K562 (cell line): Measurements from ENCODE around the gene MYO15B. TPM values are rescaled to one million over a fixed set of nuclear protein-coding genes. Genes with fewer than 3 reads are reported as not detected.

ENCODE experiments used
- ATAC-seq: fragments of 200-7000 bp; cut with Tn5 transposase; 3 replicates; pipeline ENCODE4 v1.9.1; 2020; ENCODE audit warnings: moderate library complexity
- BruUV-seq: library from RNA; stranded (reverse); fragments of 400-500 nt; replicated peaks from 2 replicates; lab custom pipeline; 2021; lab: Mats Ljungman, UMichigan
- CTCF ChIA-PET: fragments of 300-600 bp; formaldehyde crosslinking; extraction: SDS; loops from one replicate; lab custom pipeline; 2021; ENCODE audit warnings: low intra/inter-chr PET ratio; lab: Yijun Ruan, JAX
- POLR2A ChIA-PET: fragments of 300-600, 350-650 bp; sonication (Branson Sonifier 250); formaldehyde crosslinking; extraction: SDS; loops from one replicate; lab custom pipeline; 2021; ENCODE audit warnings: antibody characterized with exemption, inconsistent platforms; lab: Yijun Ruan, JAX
- DNase-seq, 4 experiments: peaks; one replicate each; pipeline versions ENCODE4 v3.0.0 to v3.0.0-alpha.2; 2011 to 2018; ENCODE audit warnings: low spot score in 3 of 4, mixed read lengths in 3 of 4; ENCODE audit errors: extremely low read depth in 1 of 4
- FAIRE-seq: peaks from 2 replicates; lab custom pipeline; 2011; peaks lifted over from hg19 to GRCh38; lab: Jason Lieb, UNC
- H2AFZ ChIP-seq: 2 replicates; pipeline ENCODE4 v1.6.0; 2011; ENCODE audit warnings: low read depth, low read length, control low read depth, inconsistent platforms
- H3K27ac ChIP-seq: fragments of 200-600 bp; 3 replicates; pipeline ENCODE4 v1.8.0; 2011; ENCODE audit warnings: low read depth, mild to moderate bottlenecking, control low read depth, inconsistent platforms, low read length, moderate library complexity, mixed read lengths; ENCODE audit errors: extremely low read depth
- H3K27me3 ChIP-seq, 2 experiments: fragments of 300-600 bp in 1 of 2; 2 replicates in 1 of 2; 3 replicates in 1 of 2; pipeline versions ENCODE4 v1.6.0 to v1.8.0; 2011; ENCODE audit warnings: inconsistent platforms in 2 of 2, low read length in 2 of 2, mild to moderate bottlenecking in 1 of 2, mixed read lengths in 1 of 2, moderate library complexity in 1 of 2; ENCODE audit not compliant: control insufficient read depth in 2 of 2, insufficient read depth in 2 of 2
- H3K36me3 ChIP-seq: fragments of 300-600 bp; 3 replicates; pipeline ENCODE4 v1.8.0; 2011; ENCODE audit warnings: mild to moderate bottlenecking, low read length, inconsistent platforms; ENCODE audit not compliant: control insufficient read depth, insufficient read depth
- H3K4me1 ChIP-seq, 2 experiments: fragments of 200-600 bp in 1 of 2; replicated peaks in 1 of 2; 2 replicates in 1 of 2; 3 replicates in 1 of 2; pipeline versions ENCODE4 v1.5.1 to v1.8.0; 2011; ENCODE audit warnings: inconsistent platforms in 2 of 2, low read length in 2 of 2, mild to moderate bottlenecking in 1 of 2, mixed read lengths in 1 of 2, moderate library complexity in 1 of 2; ENCODE audit not compliant: control insufficient read depth in 2 of 2, insufficient read depth in 2 of 2
- H3K4me2 ChIP-seq: 2 replicates; pipeline ENCODE4 v1.6.1; 2011; ENCODE audit warnings: low read length, control low read depth, inconsistent platforms, mixed read lengths; ENCODE audit not compliant: insufficient read depth
- H3K4me3 ChIP-seq: fragments of 200-600 bp; sonication (generic), shearing (Covaris generic); 2 replicates; pipeline ENCODE4 v1.5.1; 2016; ENCODE audit warnings: control low read depth, inconsistent platforms
- H3K79me2 ChIP-seq: fragments of 200-600 bp; 3 replicates; pipeline ENCODE4 v1.8.0; 2011; ENCODE audit warnings: low read length, inconsistent platforms; ENCODE audit not compliant: control insufficient read depth, insufficient read depth
- H3K9ac ChIP-seq, 2 experiments: 2 replicates each; pipeline versions ENCODE4 v1.6.0 to v1.6.1; 2011; ENCODE audit warnings: low read depth in 2 of 2, low read length in 2 of 2, control low read depth in 1 of 2, inconsistent platforms in 1 of 2, mild to moderate bottlenecking in 1 of 2, mixed read lengths in 1 of 2; ENCODE audit not compliant: insufficient read depth in 1 of 2
- H3K9me1 ChIP-seq: one replicate; pipeline ENCODE4 v1.6.0; 2011; ENCODE audit warnings: inconsistent platforms, mild to moderate bottlenecking, low read length, moderate library complexity; ENCODE audit not compliant: control insufficient read depth, insufficient read depth
- H3K9me3 ChIP-seq: replicated peaks from 2 replicates; pipeline ENCODE4 v1.5.1; 2011; ENCODE audit warnings: low read depth, low read length, inconsistent platforms; ENCODE audit not compliant: control insufficient read depth, insufficient read depth
- H4K20me1 ChIP-seq: replicated peaks from 2 replicates; pipeline ENCODE4 v1.6.1; 2011; ENCODE audit warnings: low read length, inconsistent platforms, mixed read lengths; ENCODE audit not compliant: control insufficient read depth, insufficient read depth
- ETV6 ChIP-seq, 3 experiments: fragments of 150-350 bp in 1 of 3; sonication (generic) in 1 of 3; formaldehyde crosslinking in 1 of 3; IDR thresholded peaks; 2 replicates each; pipeline versions ENCODE4 v1.6.1 to v1.8.0; 2014 to 2022; ENCODE audit warnings: borderline replicate concordance in 2 of 3, low read depth in 2 of 3, antibody characterized with exemption in 1 of 3, low read length in 1 of 3, mild to moderate bottlenecking in 1 of 3, missing genetic modification reagents in 1 of 3
- MTA2 ChIP-seq: fragments of 450-650 bp; IDR thresholded peaks from 2 replicates; pipeline ENCODE4 v1.6.1; 2016; ENCODE audit warnings: low read depth
- RFX1 ChIP-seq: fragments of 450-650 bp; IDR thresholded peaks from 2 replicates; pipeline ENCODE4 v1.6.1; 2016; ENCODE audit warnings: mild to moderate bottlenecking, moderate library complexity
- SP2 ChIP-seq: IDR thresholded peaks from 2 replicates; pipeline ENCODE4 v1.6.1; 2011; ENCODE audit warnings: mild to moderate bottlenecking, low read depth, low read length, moderate library complexity; ENCODE audit not compliant: poor library complexity, severe bottlenecking; ENCODE audit errors: extremely low read depth
- ZNF639 ChIP-seq, 2 experiments: fragments of 200-800 bp in 1 of 2; sonication (Bioruptor generic) in 1 of 2; sonication (generic) in 1 of 2; formaldehyde crosslinking in 1 of 2; IDR thresholded peaks in 1 of 2; conservative IDR thresholded peaks in 1 of 2; 2 replicates each; pipeline versions ENCODE4 v1.5.0 to v1.6.1; 2016 to 2020; ENCODE audit warnings: missing compliant biosample characterization in 1 of 2, missing genetic modification characterization in 1 of 2, missing genetic modification reagents in 1 of 2
- WGBS: fragments of 100-300 bp; shearing (Covaris generic); methylation state at CpG from one replicate; pipeline ENCODE4 v1.1.6; 2016; ENCODE audit warnings: low coverage, mixed read lengths; ENCODE audit not compliant: insufficient coverage; ENCODE audit errors: missing lambda C conversion rate; 5-methylcytosine and 5-hydroxymethylcytosine counted together
- in situ Hi-C: fragments of 300-500 bp; cut with MboI; formaldehyde crosslinking; loops from 4 replicates; pipeline ENCODE4 v1.15.0; 2018; ENCODE audit warnings: inconsistent platforms, mixed read lengths
- intact Hi-C: fragments of 100-400 bp; cut with micrococcal nuclease; formaldehyde crosslinking; loops from 2 replicates; pipeline ENCODE4 v1.14.2; 2022
- polyA plus RNA-seq, 8 experiments: library from polyadenylated mRNA; depleted of rRNA in 4 of 8; stranded (reverse) in 5 of 8; unstranded in 3 of 8; fragments of >200 nt; fragmentation: Nextera tagmentation in 2 of 8; fragmentation: Illumina TruSeq in 1 of 8; extraction: Ambion mirVana in 2 of 8; extraction: Trizol in 1 of 8; gene quantifications; 2 replicates each; pipeline versions ENCODE4 v1.2.1 to v1.2.3, GENCODE V29; 2011 to 2014; ENCODE audit warnings: inconsistent platforms in 1 of 8, missing spikeins in 1 of 8
- total RNA-seq, 7 experiments: library from RNA; depleted of rRNA in 6 of 7; stranded (reverse); fragments of >200 nt in 6 of 7; fragmentation: Illumina TruSeq in 2 of 7; extraction: Trizol in 2 of 7; gene quantifications; 2 replicates each; pipeline versions ENCODE4 v1.2.1 to v1.2.3, GENCODE V29; 2011 to 2021; ENCODE audit warnings: low replicate concordance in 1 of 7
- TF ChIP-seq, protein P1 (sequence below): fragments of 250-450 bp; sonication (Bioruptor Pico); IDR thresholded peaks from 2 replicates; pipeline ENCODE4 v1.5.0; 2021; ENCODE audit warnings: mild to moderate bottlenecking, moderate library complexity
- TF ChIP-seq, protein P2 (sequence below): fragments of 450-650 bp; formaldehyde crosslinking; IDR thresholded peaks from 2 replicates; pipeline ENCODE4 v1.4.0; 2022; ENCODE audit warnings: mild to moderate bottlenecking, moderate library complexity
- TF ChIP-seq, protein P3 (sequence below): fragments of 450-650 bp; formaldehyde crosslinking; IDR thresholded peaks from 2 replicates; pipeline ENCODE4 v1.4.0; 2020; ENCODE audit warnings: mild to moderate bottlenecking
- TF ChIP-seq, protein P4 (sequence below): sonication (generic); formaldehyde crosslinking; IDR thresholded peaks from 2 replicates; pipeline ENCODE4 v1.8.1; 2023; ENCODE audit warnings: mild to moderate bottlenecking, missing genetic modification reagents

The MYO15B gene
- total and polyA plus RNA-seq, 9 of the 15 experiments (the other 6 are each of a cell fraction or from before 2014, with no cell fraction given), result 0.05 to 3.1 (median 0.83) TPM; not detected in 2

DNA sequence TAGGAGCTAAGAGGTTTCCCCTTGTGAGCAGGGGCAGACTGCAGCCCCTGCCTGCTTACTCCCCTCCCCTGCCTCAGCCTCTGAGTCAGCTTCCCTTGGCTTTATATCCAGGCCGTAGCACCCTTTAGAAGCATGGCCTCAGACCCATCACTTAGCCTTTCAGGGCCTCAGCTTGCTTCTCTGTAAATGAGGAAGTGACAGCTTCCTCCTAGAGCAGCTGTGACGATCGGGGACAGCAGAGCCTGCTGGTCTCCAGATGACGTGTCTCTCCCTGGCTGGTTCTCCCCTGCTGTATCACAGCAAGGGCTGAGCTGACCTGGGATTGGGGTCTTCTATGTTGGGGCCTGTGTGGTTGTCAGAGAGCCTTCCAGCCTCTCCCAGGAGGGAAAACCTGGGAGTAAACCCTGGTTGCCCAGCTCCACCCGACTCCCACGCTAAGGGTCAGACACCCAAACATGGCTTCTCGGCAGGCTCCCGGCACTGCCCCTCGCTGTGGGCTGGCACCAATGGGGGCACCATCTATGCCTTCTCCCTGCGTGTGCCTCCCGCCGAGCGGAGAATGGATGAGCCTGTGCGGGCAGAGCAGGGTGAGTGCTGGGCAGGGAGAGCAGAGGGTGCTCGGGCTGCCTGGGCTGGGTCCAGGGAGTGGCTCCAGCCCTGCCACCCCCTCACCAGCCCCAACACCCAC, 16.3 kb upstream of the MYO15B start:
- Histone ChIP-seq H3K9me3 (no peaks in the 10 kb centered on the region), H3K27me3 (no peaks in the 10 kb centered on the region), H3K79me2 (no peaks in the 10 kb centered on the region), H3K27ac (peak overlapping the region; percentile 57; the same call in 2 of the 3 replicates), H3K4me3 (no peak overlapping the region), H3K36me3 (no peaks in the 10 kb centered on the region; the same call in 2 of the 3 replicates), H3K4me2 (no peak overlapping the region), H4K20me1 (no peaks in the 10 kb centered on the region), H3K9ac (peak overlapping the region; percentile 43 to 77; a peak in 3 of 4 replicates), H2AFZ (0 out of 2 replicates have a peak overlapping the region, but pooled peaks have one; percentile 14), H3K4me1 (peaks cover 10 to 43% of the 10 kb centered on the region in 2 experiments; a peak in 4 of 5 replicates), H3K9me1 (no peaks in the 10 kb centered on the region)
- CTCF ChIA-PET, result interaction anchor here (0.6 kb wide), 1 partner anchor 176 kb away, joined by 3 read pairs; no protein-coding TSS in a partner anchor
- BruUV-seq, result no TSS peak
- in situ Hi-C loops, result no loop called here
- DNase-seq, result peak in 2 of 4 experiments; percentile 50 to 67
- WGBS, result 67% methylated on average over 14 of the region's 15 CpGs
- intact Hi-C loops, result no loop called here
- POLR2A ChIA-PET, result interaction anchor here (0.6 to 1.0 kb wide), 3 partner anchors 10 to 261 kb away, joined by 3 read pairs; no protein-coding TSS in a partner anchor
- peak; percentile 92 for FAIRE-seq
- ATAC-seq, result peak; percentile 85
- TF ChIP-seq ZNF639 (CRISPR knock-in tag; conservative IDR thresholded peaks at IDR 0.05 in 1 of 2, IDR thresholded peaks at IDR 0.05 in 1 of 2), result peak in 1 of 2 experiments; percentile 57; a peak in 1 of 4 replicates
- TF ChIP-seq MTA2, result no peak
- no peak for TF ChIP-seq RFX1
- TF ChIP-seq, protein P1, sequence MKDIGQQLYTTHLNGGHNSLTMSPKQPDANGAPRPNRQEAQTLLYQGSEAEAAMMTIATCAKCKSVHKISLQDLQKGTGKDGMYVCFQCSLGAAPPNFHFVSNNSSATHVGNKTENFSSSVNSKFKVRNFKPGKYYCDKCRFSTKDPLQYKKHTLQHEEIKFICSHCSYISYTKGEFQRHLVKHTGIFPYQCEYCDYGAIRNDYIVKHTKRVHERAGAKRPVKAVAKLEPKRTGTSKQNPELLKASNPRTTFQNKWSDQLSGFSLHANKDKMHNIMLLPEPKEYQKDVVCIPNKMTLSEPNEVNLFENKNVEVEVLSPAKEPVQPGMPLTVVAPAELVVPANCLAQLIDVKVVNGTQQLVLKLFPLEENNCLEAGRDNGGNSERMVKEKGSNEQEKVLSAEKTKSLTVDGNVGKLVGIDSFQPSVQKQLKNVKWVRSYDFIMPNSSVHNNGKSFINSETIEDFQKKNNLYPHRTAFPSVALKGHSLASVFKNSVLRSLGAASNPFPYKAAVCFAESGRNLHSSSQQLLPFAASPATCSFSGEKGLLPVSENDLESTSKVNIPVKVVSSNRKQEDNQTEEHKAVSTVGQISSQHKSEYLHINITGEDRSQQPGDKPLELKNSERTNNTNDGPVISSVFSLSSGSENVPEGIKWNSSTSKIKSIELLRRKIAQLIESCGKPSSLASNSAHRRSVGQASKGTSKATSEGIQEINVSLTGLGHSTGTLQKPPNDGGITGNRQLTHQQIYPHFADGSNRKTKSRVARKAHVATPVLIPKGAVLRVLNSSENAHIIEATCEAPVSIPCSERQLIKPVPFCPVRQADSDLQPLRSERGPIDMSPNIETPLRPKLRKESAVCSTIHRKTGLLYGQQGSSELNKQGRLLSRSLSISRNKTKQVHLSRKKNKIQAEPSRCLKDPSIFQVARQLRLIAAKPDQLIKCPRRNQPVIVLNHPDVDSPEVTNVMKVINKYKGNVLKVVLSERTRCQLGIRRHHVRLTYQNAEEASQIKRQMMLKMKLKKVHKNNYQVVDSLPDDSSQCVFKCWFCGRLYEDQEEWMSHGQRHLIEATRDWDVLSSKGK (CRISPR knock-in tag), result no peak
- TF ChIP-seq SP2, result no peak
- TF ChIP-seq, protein P2, sequence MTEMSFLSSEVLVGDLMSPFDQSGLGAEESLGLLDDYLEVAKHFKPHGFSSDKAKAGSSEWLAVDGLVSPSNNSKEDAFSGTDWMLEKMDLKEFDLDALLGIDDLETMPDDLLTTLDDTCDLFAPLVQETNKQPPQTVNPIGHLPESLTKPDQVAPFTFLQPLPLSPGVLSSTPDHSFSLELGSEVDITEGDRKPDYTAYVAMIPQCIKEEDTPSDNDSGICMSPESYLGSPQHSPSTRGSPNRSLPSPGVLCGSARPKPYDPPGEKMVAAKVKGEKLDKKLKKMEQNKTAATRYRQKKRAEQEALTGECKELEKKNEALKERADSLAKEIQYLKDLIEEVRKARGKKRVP (CRISPR knock-in tag), result 0 out of 2 replicates have a peak, but pooled peaks have one; percentile 28
- TF ChIP-seq ETV6 (IDR thresholded peaks at IDR 0.05; ENCODE audit: borderline replicate concordance in 1 of 2, low read depth in 2 of 2, low read length in 1 of 2), result no peak
- no peak for TF ChIP-seq ETV6 (CRISPR knock-in tag; IDR thresholded peaks at IDR 0.05; ENCODE audit: borderline replicate concordance)
- TF ChIP-seq, protein P3, sequence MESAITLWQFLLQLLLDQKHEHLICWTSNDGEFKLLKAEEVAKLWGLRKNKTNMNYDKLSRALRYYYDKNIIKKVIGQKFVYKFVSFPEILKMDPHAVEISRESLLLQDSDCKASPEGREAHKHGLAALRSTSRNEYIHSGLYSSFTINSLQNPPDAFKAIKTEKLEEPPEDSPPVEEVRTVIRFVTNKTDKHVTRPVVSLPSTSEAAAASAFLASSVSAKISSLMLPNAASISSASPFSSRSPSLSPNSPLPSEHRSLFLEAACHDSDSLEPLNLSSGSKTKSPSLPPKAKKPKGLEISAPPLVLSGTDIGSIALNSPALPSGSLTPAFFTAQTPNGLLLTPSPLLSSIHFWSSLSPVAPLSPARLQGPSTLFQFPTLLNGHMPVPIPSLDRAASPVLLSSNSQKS, result no peak
- TF ChIP-seq, protein P4, sequence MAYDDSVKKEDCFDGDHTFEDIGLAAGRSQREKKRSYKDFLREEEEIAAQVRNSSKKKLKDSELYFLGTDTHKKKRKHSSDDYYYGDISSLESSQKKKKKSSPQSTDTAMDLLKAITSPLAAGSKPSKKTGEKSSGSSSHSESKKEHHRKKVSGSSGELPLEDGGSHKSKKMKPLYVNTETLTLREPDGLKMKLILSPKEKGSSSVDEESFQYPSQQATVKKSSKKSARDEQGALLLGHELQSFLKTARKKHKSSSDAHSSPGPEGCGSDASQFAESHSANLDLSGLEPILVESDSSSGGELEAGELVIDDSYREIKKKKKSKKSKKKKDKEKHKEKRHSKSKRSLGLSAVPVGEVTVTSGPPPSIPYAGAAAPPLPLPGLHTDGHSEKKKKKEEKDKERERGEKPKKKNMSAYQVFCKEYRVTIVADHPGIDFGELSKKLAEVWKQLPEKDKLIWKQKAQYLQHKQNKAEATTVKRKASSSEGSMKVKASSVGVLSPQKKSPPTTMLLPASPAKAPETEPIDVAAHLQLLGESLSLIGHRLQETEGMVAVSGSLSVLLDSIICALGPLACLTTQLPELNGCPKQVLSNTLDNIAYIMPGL (CRISPR knock-in tag), result no peak
